B cell (primary cell): ENCODE measurements around the gene NTRK3. TPM values are rescaled to one million over a fixed set of nuclear protein-coding genes. Genes with fewer than 3 reads are reported as not detected.

Experiments used
- ATAC-seq: fragments of 200-7000 bp; cut with Tn5 transposase; one replicate; pipeline ENCODE4 v1.10.0; 2021; ENCODE audit warnings: low read depth, mild to moderate bottlenecking, moderate number of reproducible peaks, moderate library complexity
- CTCF ChIA-PET: fragments of 350-600 bp; sonication (Branson Sonifier 250); formaldehyde crosslinking; loops from one replicate; lab custom pipeline; 2021; ENCODE audit warnings: antibody characterized with exemption, inconsistent platforms; lab: Charles Lee
- POLR2A ChIA-PET: fragments of 350-600 bp; sonication (Branson Sonifier 250); formaldehyde crosslinking; loops from one replicate; lab custom pipeline; 2021; ENCODE audit warnings: antibody characterized with exemption; lab: Charles Lee
- DNase-seq: peaks from one replicate; pipeline ENCODE4 v3.0.0; 2013
- H2AFZ ChIP-seq: 2 replicates; pipeline ENCODE4 v1.6.1; 2012; ENCODE audit warnings: mild to moderate bottlenecking, low read depth, low read length; ENCODE audit not compliant: insufficient read depth, poor library complexity, severe bottlenecking
- H3K27ac ChIP-seq, 2 donors: 1 replicate in 1 of 2; 2 replicates in 1 of 2; pipeline ENCODE4 v1.5.1; 2012 to 2013; ENCODE audit warnings: low read length in 2 of 2, mild to moderate bottlenecking in 2 of 2, moderate library complexity in 1 of 2
- H3K27me3 ChIP-seq, 4 experiments: fragments of 200-600 bp in 1 of 4; sonication (generic) in 1 of 4; replicated peaks in 1 of 4; 1 replicate in 2 of 4; 2 replicates in 2 of 4; pipeline versions ENCODE4 v1.6.1 to v1.7.0; 2013 to 2016; ENCODE audit warnings: low read length in 3 of 4, mild to moderate bottlenecking in 2 of 4, mixed read lengths in 1 of 4, moderate library complexity in 1 of 4; ENCODE audit not compliant: insufficient read depth in 4 of 4, control insufficient read depth in 3 of 4; ENCODE audit errors: control extremely low read depth in 1 of 4
- H3K36me3 ChIP-seq, 2 experiments: replicated peaks in 1 of 2; 1 replicate in 1 of 2; 2 replicates in 1 of 2; pipeline versions ENCODE4 v1.6.1 to v1.7.1; 2013; ENCODE audit warnings: low read length in 1 of 2; ENCODE audit not compliant: insufficient read depth in 2 of 2, control insufficient read depth in 1 of 2; ENCODE audit errors: control extremely low read depth in 1 of 2, extremely low read depth in 1 of 2
- H3K4me1 ChIP-seq, 2 donors: fragments of 200-600 bp in 1 of 2; sonication (generic) in 1 of 2; 1 replicate in 1 of 2; 2 replicates in 1 of 2; pipeline versions ENCODE4 v1.5.1 to v1.6.1; 2013 to 2017; ENCODE audit warnings: low read length in 2 of 2; ENCODE audit not compliant: control insufficient read depth in 2 of 2, insufficient read depth in 2 of 2
- H3K4me2 ChIP-seq: replicated peaks from 2 replicates; pipeline ENCODE3; 2012; ENCODE audit warnings: mild to moderate bottlenecking, low read depth, low read length; ENCODE audit not compliant: poor library complexity, severe bottlenecking
- H3K4me3 ChIP-seq, 5 experiments: fragments of 200-600 bp in 1 of 5; sonication (generic) in 1 of 5; 1 replicate in 3 of 5; 2 replicates in 2 of 5; pipeline versions ENCODE4 v1.5.1 to v1.7.0; 2011 to 2016; ENCODE audit warnings: low read length in 4 of 5, mild to moderate bottlenecking in 4 of 5, low read depth in 2 of 5, control low read depth in 1 of 5, moderate library complexity in 1 of 5; ENCODE audit not compliant: insufficient read depth in 1 of 5; ENCODE audit errors: control extremely low read depth in 1 of 5, extremely low read depth in 1 of 5
- H3K79me2 ChIP-seq: fragments of 200-600 bp; sonication (generic); one replicate; pipeline ENCODE4 v1.6.0; 2016; ENCODE audit warnings: low read length; ENCODE audit not compliant: control insufficient read depth, insufficient read depth
- H3K9ac ChIP-seq: fragments of 200-600 bp; sonication (generic); 2 replicates; pipeline ENCODE4 v1.6.1; 2017; ENCODE audit warnings: mild to moderate bottlenecking, low read length, moderate library complexity
- H3K9me3 ChIP-seq, 3 donors: one replicate each; pipeline versions ENCODE4 v1.6.1 to v1.7.1; 2013; ENCODE audit warnings: low read length in 2 of 3; ENCODE audit not compliant: control insufficient read depth in 2 of 3, insufficient read depth in 1 of 3; ENCODE audit errors: control extremely low read depth in 1 of 3
- H4K20me1 ChIP-seq: 2 replicates; pipeline ENCODE4 v1.6.0; 2012; ENCODE audit warnings: mild to moderate bottlenecking, low read length; ENCODE audit not compliant: insufficient read depth, control insufficient read depth, poor library complexity, severe bottlenecking
- H3K27ac Mint-ChIP-seq: one replicate; pipeline ENCODE4 v1.8.0; 2021; ENCODE audit warnings: mixed read lengths
- H3K27me3 Mint-ChIP-seq: one replicate; pipeline ENCODE4 v1.8.0; 2021; ENCODE audit warnings: mixed read lengths
- H3K4me1 Mint-ChIP-seq: one replicate; pipeline ENCODE4 v1.8.0; 2021; ENCODE audit warnings: mixed read lengths
- H3K4me3 Mint-ChIP-seq: one replicate; pipeline ENCODE4 v1.8.0; 2021; ENCODE audit warnings: mixed read lengths
- H3K9me3 Mint-ChIP-seq: one replicate; pipeline ENCODE4 v1.8.0; 2022; ENCODE audit warnings: mixed read lengths; ENCODE audit not compliant: insufficient read depth
- EZH2 ChIP-seq: IDR thresholded peaks from 2 replicates; pipeline ENCODE4 v1.6.1; 2012; ENCODE audit warnings: borderline replicate concordance, low read depth, mild to moderate bottlenecking, moderate library complexity, low read length; ENCODE audit not compliant: insufficient read depth, poor library complexity, severe bottlenecking
- WGBS: methylation state at CpG from one replicate; pipeline ENCODE4 v1.1.5; 2013; ENCODE audit warnings: missing lambda C conversion rate; ENCODE audit not compliant: insufficient coverage; 5-methylcytosine and 5-hydroxymethylcytosine counted together
- intact Hi-C: fragments of 100-400 bp; cut with micrococcal nuclease; formaldehyde crosslinking; loops from one replicate; pipeline ENCODE4 v1.10.0; 2022
- polyA plus RNA-seq: library from polyadenylated mRNA; depleted of rRNA; stranded (reverse); fragments of >200 nt; gene quantifications from 2 replicates; pipeline ENCODE4 v1.2.3, GENCODE V29; 2012
- total RNA-seq, 2 donors: library from RNA; stranded (reverse); fragments of 120-200 nt in 1 of 2; gene quantifications; 1 replicate in 1 of 2; 2 replicates in 1 of 2; pipeline versions ENCODE4 v1.2.3 to v1.2.4, GENCODE V29; 2013 to 2022
- TF ChIP-seq, protein P1 (sequence below): fragments of 200-600 bp; IDR thresholded peaks from one replicate; pipeline ENCODE4 v1.8.0; 2022; ENCODE audit warnings: antibody characterized with exemption, mild to moderate bottlenecking

Gene NTRK3
- total and polyA plus RNA-seq, 2 donors (not counting 1 experiment from before 2014, with no cell fraction given) = not detected

DNA sequence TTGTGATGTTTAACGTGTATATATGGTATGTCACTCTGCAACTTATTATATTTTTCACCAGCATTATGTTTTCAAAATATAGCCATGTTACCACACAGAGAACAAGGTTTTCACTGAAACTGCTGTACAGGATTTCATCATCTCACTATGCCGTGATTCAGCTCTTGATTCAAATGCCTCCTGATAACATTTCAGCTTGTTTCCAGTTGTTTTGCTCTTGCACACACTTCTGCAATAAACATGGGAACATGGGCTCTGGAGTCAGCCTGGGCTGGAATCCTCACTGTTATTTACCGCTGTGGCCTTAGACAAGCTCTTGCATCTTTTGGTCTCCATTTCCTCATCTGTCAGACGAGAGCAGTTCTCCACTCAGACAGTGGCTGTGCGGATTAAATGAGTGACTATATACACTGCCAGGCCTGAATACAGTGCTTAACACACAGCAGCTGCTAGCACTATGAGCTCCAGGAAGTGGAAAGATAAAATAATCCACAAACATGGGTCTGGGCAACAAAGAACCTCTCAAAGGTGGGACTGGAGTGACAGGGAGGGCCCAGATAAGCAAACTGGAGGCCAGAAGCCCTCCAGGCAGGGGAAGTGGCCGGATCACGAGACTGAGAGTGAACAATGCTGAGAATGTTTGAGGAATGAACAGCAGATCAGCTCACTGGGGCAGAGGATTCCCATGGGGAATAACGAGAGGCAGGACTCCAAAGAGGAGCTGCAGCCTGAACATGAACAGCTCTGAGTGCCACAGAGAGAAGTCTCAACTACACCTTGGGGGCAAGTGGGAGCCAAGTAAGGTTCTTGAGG is 17.7 kb downstream of the NTRK3 start:
- H3K4me2 ChIP-seq = no peak overlapping the region
- H3K9ac ChIP-seq = no peak overlapping the region
- no peaks in the 10 kb centered on the region for H3K4me1 Mint-ChIP-seq
- DNase-seq (no peak), ATAC-seq (no peak)
- no peaks in the 10 kb centered on the region for H3K36me3 ChIP-seq
- H3K27me3 ChIP-seq = no peaks in the 10 kb centered on the region
- peaks cover 35% of the 10 kb centered on the region for H3K27me3 Mint-ChIP-seq
- H4K20me1 ChIP-seq = no peaks in the 10 kb centered on the region
- H3K9me3 ChIP-seq = no peaks in the 10 kb centered on the region
- H3K4me1 ChIP-seq = no peaks in the 10 kb centered on the region
- no peak overlapping the region for H2AFZ ChIP-seq
- TF ChIP-seq, protein P1, sequence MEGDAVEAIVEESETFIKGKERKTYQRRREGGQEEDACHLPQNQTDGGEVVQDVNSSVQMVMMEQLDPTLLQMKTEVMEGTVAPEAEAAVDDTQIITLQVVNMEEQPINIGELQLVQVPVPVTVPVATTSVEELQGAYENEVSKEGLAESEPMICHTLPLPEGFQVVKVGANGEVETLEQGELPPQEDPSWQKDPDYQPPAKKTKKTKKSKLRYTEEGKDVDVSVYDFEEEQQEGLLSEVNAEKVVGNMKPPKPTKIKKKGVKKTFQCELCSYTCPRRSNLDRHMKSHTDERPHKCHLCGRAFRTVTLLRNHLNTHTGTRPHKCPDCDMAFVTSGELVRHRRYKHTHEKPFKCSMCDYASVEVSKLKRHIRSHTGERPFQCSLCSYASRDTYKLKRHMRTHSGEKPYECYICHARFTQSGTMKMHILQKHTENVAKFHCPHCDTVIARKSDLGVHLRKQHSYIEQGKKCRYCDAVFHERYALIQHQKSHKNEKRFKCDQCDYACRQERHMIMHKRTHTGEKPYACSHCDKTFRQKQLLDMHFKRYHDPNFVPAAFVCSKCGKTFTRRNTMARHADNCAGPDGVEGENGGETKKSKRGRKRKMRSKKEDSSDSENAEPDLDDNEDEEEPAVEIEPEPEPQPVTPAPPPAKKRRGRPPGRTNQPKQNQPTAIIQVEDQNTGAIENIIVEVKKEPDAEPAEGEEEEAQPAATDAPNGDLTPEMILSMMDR = no peak
- TF ChIP-seq EZH2 = no peak
- H3K9me3 Mint-ChIP-seq = no peaks in the 10 kb centered on the region
- H3K27ac ChIP-seq = no peak overlapping the region
- H3K4me3 ChIP-seq = no peak overlapping the region
- CTCF ChIA-PET = interaction anchor here (0.5 kb wide), 1 partner anchor 181 kb away, joined by 5 read pairs; no protein-coding TSS in a partner anchor
- no peak overlapping the region for H3K4me3 Mint-ChIP-seq
- POLR2A ChIA-PET = no interaction called here
- no peaks in the 10 kb centered on the region for H3K79me2 ChIP-seq
- 75% methylated on average over 5 of the region's 8 CpGs for WGBS
- intact Hi-C loops = no loop called here
- H3K27ac Mint-ChIP-seq = no peak overlapping the region

DNA sequence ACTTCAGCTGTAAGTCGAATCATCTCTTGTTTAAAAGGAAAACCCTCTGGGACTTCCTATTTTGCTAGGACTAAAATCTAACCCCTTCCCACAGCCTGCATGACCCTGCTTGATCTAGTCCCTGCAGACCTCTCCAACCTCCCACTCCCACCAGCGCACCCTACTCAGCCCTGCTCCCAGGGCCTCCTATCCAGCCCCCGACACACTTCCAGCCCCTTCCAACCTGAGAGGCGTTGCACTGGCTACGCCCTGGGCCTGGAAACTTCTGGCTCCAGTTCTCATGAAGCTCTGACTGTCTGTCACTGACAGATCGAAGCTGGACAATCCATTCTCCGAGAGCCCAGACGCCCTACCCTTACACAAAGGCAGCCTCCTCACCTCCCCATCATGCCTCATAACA is 21.8 kb downstream of the NTRK3 start:
- Mint-ChIP-seq H3K27me3 (peaks cover 38% of the 10 kb centered on the region), H3K9me3 (no peaks in the 10 kb centered on the region), H3K4me3 (no peak overlapping the region), H3K27ac (no peak overlapping the region), H3K4me1 (no peaks in the 10 kb centered on the region)
- ATAC-seq (no peak), DNase-seq (no peak)
- H3K27me3 ChIP-seq = no peaks in the 10 kb centered on the region
- WGBS = 89% methylated on average over 8 of the region's 8 CpGs
- H4K20me1 ChIP-seq = no peaks in the 10 kb centered on the region
- H3K36me3 ChIP-seq = no peaks in the 10 kb centered on the region
- TF ChIP-seq EZH2 = no peak
- TF ChIP-seq, protein P1 = no peak
- no peaks in the 10 kb centered on the region for H3K4me1 ChIP-seq
- no peak overlapping the region for H3K4me3 ChIP-seq
- no peak overlapping the region for H3K9ac ChIP-seq
- H2AFZ ChIP-seq = no peak overlapping the region
- no peak overlapping the region for H3K4me2 ChIP-seq
- intact Hi-C loops = no loop called here
- ChIA-PET POLR2A (no interaction called here), CTCF (interaction anchor here (4.5 kb wide), 1 partner anchor 12 kb away, joined by 33 read pairs; no protein-coding TSS in a partner anchor)
- H3K27ac ChIP-seq = no peak overlapping the region
- H3K79me2 ChIP-seq = no peaks in the 10 kb centered on the region
- H3K9me3 ChIP-seq = no peaks in the 10 kb centered on the region
